Activated CD4-positive, alpha-beta T cell treated with anti-CD3 and anti-CD28 coated beads, Interleukin-2, Interleukin-6, amounts not matched to agents 100 ng/mL and 50 ng/mL, durations not matched to agents 16 hours and 8 hours (primary cell): ENCODE results near the gene CREB3L4.

Experiments used
- DNase-seq: peaks from one replicate; pipeline ENCODE4 v3.0.0-alpha.2; 2020

The CREB3L4 gene

DNA sequence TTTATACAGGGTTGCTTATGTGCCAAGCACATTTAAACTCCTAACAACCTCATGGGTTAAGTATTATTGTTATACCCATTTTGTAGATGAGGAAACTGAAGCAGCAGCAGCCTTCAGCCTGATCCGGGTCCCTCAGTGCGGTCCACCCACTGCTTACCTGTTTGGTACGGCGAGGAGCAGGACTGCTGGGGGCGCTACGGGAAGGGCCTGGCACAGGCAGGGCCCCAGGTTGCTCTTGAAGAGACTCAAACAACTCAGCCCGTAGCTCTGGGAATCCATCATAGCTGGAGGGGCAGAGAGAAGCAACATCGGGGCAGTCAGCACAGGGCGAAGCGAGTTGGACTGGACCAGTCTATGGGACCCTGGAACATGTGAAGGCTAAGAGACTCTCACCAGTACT is 30.4 kb upstream of the CREB3L4 start:
- no peak for DNase-seq

DNA sequence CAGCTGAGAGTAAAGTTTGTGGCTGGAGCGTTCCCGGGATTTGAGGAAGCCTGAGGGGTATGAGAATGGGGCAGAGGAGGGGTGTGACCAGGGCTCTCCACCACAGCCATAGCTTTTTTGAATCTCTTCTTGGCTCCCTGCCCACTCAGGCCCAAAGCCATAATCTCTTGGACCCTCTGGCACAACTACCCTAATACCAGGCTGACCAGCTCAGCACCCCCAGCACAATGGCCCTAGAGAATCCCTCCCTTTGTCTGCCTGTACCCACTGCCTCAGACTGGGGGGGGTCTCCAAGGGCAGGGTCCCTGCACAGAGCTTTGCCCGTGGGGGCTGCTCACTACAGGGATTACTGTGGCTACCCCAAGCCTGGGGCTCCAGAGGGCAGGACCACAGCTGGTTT is 28.7 kb upstream of the CREB3L4 start:
- no peak for DNase-seq

DNA sequence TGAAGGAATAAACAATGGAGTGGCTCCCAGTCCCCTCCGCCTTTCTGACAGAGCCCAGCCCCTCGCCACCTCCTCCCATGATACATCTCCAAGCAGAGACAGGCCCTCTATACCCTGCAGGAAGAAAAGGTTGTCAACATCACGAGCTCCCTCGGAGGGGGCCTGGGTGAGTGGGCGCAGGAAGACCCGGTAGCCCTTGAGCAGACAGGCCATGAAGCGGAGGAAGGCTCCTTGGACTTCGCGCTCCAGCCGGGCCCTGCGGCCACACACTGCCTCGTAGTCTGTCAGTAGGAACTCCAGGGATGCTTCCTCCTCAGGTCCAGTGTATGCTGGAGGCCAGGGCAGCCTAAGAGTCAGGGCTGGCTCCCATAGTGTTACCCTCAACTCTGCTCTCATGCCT is 28.2 kb upstream of the CREB3L4 start:
- no peak for DNase-seq

DNA sequence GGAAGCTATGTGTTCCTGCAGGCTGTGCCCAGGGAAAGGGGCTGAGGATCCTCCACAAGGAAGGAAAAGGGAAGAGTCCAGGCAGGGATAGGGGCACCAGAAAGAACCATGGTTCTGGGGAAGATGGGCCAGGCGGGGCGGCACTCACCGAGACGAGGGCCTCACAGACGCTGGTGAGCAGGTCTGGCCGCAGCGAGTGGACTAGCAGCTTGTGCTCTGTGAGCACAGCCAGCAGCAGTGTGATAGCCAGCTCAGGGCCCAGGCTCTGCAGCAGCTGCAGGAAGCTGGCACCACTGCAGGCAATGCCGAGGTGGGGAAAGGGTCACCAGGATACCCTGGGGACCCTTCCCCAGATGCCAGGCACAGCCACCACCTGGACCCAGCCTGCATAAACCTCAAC is 26.9 kb upstream of the CREB3L4 start:
- DNase-seq: no peak

DNA sequence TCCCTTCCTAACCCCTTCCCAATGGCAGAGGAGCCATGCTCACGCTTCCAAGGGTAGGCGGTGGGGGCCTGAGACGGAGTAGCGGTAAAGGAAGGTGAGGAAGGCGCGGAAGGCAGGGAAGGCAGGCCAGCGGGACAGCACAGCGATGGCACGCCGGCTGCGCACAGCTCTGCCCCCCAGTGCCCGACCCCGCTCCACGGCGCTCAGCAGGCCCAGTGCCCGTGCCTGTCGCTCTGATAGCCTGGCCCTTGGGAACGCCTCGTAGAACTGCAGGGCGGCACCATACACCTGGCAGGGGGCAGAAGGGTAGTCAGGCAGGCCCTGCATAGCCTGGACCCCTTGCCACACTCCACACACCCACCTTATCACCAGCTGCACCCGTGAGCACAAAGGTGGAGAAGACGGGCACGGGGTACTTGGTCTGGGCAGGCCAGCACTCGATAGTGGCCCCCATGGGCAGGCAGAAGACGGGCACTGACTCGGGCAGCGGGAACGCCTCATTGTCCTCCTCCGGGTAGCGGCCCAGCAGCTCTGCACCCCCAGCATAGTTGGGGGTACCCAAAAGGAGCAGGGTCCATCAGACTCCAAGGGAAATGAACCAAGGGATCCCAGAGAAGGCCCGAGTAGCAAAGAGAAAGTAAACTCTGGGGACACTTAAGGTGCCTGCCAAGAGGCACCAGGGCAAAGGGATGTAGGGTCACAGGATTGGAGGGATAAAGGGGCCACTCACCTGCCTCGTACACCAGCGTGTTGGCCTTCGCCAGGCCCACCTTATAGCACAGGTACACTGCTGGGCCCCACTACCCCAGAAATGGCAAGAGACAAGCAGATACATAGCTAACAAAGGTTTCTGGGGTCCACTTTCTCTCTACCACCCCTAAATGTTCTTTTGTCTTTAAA is 25.6 kb upstream of the CREB3L4 start:
- DNase-seq: no peak

- no peak for DNase-seq
Measured at GRCh38 chr1:153942766-153943549, 24.7 kb upstream of the CREB3L4 start.

GRCh38 chr1:153944005-153944826 is 23.5 kb upstream of the CREB3L4 start:
- DNase-seq: no peak

GRCh38 chr1:153944827-153945117 is 22.9 kb upstream of the CREB3L4 start:
- no peak for DNase-seq

GRCh38 chr1:153945131-153945794 is 22.4 kb upstream of the CREB3L4 start:
- peak; percentile 84 for DNase-seq

DNA sequence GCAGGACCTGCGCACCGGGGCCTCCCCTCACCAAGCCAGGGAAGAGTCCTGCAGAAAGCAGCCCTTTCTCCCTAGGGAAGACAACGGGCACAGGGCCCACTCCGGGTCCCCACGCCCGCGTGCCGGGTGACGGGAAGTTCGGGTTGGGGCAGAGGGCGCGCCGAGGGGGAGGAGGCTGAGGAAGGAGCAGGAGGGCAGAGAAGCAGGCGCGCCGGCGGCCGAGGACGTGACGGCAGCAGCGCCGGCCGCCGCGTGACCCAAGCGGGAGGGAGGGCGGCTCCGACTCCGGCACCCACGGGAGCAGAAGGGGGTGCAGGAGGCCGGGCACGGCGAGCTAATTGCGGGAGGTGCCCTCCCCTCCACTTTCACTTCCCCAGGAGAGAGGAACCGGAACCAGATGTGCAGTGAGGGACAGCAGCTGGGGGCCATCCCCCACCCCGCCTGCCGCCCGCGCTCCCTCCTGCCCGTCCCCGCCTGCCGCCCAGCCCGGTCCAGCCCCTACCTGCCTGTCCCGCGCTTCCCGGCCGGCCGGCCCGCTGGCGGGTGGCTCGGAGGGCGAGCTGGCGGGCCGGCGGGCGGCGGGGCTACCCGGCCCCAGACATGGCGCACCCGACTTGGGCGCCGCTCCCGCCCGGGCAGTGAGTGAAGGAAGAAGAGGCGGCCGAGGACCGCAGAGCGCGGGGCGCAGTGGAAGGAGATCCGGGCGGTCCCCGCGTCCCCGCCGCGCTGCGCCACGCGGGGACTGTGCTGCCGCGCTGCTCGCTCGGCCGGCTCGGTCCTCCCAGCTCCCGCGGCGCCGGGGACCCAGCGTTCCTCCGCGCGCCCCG is 21.7 kb upstream of the CREB3L4 start:
- DNase-seq: peak; percentile 84

DNA sequence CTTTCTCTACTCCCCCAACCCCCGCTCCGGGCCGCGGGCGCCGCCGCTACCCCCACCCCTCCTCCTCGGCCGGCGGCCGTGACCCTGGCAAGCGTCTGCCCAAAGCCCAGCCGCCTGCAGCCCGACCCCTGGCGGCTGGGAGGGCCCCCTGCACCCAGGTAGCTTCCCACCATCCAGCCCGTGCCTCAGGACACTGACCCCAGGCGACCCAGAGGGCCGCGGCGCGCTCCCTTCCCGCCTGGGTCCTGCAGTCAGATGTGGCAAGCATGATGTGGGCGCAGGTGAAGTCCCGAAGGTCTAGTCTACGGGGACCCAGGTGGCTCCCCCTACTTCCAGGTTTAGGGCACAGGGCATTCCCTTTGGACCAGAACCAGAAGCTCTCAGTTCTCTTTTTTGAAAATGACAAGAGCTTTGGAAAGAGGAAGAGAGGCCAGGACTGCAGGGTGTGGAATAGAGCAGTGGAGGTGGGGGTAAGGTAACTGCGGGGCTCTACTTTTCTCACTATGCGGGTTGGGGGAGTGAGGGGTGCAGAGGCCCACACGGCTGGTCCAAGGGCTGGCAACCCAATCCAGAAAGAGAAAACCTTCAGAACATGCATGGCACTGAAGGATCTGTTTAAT is 21.0 kb upstream of the CREB3L4 start, which contains the start of gene DENND4B:
TSS of gene DENND4B (minus strand) at position 97 of the 620 bp plus-strand sequence. CDS start 2,344 bp downstream, outside the sequence.
- peak; percentile 89 for DNase-seq

DNA sequence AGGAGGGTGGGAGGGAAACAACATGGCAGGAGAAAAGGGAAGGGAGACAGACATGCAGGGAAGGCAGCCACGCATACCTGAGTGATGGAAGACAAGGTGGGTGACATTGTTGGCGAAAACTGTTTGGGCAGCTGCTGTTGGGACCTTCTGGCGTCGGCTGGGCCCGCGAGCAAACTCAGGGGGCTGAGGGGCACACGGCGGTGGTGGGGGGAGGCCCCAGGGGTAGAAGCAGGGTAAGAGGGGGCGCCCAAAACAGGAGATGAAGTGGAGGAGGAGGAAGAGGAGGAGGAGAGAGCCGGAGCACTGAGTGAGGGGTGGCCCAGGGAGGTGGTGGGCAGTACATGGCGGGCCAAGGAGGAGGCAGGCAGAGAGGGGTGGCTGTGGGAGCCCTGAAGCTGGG is 16.5 kb upstream of the CREB3L4 start:
- DNase-seq: no peak

DNA sequence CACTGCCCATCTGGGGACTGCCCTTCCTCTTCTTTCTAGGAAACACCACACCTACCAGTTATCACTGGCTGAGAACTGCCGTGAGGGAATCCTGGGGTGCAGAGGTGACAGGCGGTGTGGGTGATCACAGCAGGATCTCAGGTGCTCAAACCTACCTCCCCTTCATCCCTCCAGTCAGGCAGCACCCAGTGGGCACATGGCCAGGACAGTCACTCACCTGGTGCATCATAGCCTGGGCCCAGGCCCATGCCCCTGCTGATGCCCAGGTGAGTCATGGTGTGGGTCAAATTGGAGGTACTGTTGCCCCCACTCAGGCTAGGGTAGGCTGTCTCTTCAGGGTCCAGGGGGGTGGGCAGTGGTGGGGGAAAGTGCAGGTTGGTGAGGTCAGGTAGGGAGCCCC is 15.9 kb upstream of the CREB3L4 start:
- no peak for DNase-seq

GRCh38 chr1:153953859-153954365 is 13.8 kb upstream of the CREB3L4 start:
- DNase-seq: no peak

DNA sequence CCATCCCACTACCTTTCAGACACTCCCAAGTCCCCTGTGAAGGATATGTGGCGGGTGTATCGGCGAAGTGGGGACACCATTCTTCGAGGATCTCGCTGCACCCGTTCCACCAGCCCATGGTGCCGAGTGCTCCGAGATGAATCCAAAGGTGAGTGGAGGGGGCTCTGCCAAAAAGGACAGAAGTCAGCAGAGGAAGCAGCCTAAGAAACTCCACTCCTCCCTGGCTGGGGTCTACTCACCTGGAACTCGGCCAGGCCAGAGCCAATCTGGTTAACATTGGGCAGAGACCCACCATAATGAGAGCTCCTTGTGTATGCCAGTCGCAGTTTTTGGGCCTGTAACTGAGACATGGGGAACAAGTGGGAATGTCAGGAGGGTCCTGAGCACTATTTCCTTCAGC is 12.9 kb upstream of the CREB3L4 start:
- DNase-seq: no peak

DNA sequence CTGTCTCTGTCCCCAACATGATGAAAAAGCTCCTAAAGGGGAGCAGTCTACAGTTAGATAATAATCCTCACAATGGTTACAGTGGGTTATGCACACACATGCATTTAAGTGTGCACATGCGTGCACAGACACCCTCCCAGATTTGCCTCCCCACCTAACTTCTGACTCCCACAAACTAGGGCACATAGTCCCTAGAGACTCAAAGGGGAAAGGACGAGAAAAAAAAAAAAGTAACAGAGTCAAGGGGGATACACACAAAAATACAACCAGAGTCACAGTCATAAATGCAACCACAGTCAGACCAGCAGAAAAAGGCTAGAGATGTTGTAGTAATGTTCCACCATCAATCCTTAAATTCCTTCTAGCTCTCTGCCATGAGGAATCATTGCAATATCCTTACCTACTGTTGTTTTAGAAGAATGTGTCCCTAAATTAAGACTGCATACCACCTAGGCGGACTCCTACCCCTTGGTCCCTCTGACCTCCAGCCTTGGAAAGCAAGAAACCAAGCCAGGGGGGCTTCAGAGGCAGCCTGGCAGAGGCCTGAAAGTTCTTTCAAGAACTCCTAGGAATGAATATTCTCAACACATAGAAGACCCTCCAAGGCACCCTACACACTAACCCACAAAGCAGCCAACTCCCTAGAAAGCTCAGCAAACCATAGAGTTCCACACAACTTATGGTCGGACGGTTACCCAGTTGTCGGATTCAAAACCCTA is 10.5 kb upstream of the CREB3L4 start:
- DNase-seq: no peak

GRCh38 chr1:153957744-153958110 is 10.0 kb upstream of the CREB3L4 start:
- peak; percentile 48 for DNase-seq

DNA sequence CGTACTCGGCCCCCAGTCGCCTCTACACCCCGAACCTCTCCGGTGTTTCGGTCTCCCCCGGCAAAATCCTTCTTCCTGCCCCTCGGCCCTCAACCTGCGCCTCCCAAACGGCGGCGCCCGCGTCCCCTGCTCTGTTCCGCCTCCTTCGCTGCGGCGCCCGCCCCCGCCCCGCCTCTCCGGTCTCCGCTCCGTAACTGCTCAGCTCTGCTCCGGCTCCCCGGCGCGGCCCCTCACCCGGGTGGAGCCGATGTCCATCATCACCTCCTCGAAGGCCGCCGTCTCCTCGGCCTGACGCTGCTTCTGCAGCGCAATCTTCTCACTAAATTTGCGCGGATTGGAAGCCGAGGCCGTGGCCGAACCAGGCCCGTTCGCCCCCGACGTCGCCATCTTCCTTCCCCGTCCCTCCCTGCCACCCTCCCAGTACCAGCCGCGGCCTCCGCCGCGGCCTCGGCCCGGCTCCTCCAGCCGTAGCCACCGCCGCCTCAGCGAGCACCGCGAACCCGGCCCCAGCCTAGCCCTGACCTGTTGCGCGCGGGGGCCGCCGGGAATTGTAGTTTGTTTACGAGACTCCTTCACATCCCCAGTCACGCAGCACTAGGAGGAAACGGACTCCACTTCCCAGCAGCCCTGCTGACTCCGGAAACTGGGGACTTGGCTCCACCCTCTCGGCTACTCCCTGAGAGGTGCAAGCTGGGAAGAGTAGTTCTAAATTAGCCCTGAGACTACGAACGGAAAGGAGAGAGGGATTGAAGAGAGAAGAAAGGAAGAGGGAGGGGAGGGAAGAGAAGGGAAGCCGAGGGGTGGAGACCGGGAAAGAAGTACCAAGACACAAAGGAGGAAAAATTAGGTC is 9.4 kb upstream of the CREB3L4 start, which contains the start of gene CRTC2:
TSS of gene CRTC2 (minus strand) at position 502 of the 850 bp plus-strand sequence. CDS start at position 387, 115 bp downstream.
- DNase-seq: peak; percentile 99

- DNase-seq: no peak
Measured at GRCh38 chr1:153958961-153959260, 8.8 kb upstream of the CREB3L4 start.

DNA sequence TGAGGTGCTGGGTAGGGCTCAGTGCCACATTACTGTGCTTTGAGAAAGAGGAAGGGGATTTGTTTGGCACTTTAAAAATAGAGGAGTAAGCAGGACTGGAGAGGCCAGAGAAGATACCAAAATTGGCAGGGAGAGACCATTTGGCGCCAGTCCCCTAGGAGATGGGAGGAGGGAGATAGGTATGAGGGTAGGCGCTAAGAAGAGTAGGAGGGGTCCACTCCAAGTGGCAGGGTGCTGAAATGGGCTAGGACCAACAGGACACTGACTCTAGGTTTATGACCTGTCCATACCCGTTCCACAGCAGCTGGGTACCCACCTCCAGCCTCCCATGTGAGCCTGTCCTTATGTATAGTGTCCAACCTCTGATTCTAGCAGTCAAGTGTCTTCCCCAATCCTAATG is 8.2 kb upstream of the CREB3L4 start:
- no peak for DNase-seq
